Erythroblast (primary cell): ENCODE results near the gene GCN1.
"Not testable (repeated sequence)": the region's sequence is repeated elsewhere in the genome, so short reads cannot be mapped to it uniquely, and the experiment has no call there.

Experiments used
- DNase-seq, 2 experiments: peaks; one replicate each; lab custom pipeline; 2025; lab: John Stamatoyannopoulos, UW
- GATA1 ChIP-seq: IDR thresholded peaks from 2 replicates; pipeline ENCODE4 v1.6.1; 2011; ENCODE audit warnings: low read depth, mild to moderate bottlenecking, control low read depth, low read length, moderate library complexity
- POLR2A ChIP-seq: IDR thresholded peaks from 2 replicates; pipeline ENCODE4 v1.6.1; 2011; ENCODE audit warnings: mild to moderate bottlenecking, low read length

GCN1 gene

DNA sequence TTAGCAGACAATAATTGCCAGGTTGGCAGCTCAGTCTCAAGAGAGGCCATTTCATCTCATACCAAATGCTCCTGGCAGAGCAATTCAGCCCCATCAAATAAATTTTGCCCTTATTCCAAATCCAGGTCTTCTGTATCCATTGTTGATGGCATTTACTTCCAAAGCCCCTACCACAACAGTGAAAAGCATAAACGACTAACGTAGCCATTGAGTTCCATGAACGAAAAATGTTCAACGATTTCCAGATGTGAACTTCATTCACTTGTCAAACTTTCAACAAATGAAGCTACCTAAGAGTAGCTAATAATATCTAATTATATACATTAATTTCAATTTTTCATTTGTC lies 3.0 kb upstream of the GCN1 start:
- DNase-seq = no peak
- no peak for TF ChIP-seq GATA1
- no peak for TF ChIP-seq POLR2A

DNA sequence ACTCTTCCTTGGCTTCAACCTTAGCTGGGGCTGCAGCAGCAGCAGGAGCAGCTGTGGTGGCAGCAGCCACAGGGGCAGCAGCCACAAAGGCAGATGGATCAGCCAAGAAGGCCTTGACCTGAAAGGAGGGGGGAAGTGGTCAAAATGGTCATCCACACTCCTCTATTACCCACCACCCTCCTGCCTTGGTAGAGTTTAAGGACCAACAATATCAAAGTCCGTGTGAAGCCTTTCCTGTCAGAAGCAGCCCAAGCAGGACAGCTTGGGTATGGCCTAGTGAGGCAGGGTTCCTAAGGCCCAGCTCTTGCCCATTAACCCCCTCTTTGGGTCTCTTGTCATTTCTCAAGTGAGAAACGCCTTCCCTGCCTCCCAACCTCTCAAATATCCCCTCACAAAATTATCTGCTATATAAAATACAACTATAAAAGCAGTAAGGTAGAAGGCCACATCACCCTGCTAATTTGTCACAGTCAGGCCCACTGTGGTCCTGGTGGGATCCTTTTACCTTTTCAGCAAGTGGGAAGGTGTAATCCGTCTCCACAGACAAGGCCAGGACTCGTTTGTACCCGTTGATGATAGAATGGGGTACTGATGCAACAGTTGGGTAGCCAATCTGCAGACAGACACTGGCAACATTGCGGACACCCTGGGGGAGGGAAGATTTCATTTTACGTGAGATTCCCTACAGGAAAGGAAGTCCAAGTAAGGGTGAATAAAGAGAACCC lies 2.5 kb upstream of the GCN1 start:
- peak; percentile 15 to 28 for DNase-seq

DNA sequence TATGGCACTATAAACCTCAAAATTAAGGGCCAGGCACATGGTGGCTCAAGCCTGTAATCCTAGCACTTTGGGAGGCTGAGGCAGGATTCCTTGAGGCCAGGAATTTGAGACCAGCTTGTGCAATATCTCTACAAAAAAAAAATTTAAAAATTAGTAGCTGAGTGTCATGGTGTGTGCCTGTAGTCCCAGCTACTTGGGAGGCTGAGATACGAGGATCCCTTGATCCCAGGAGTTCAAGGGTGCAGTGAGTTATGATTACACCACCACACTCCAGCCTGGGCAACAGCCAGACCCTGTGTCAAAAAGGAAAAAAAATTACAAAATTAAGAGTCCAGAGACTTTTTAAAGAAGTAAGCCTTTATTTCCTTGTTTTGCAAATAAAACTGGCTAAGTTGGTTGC lies 1.8 kb upstream of the GCN1 start:
- TF ChIP-seq GATA1 = no peak
- TF ChIP-seq POLR2A = no peak
- no peak for DNase-seq

DNA sequence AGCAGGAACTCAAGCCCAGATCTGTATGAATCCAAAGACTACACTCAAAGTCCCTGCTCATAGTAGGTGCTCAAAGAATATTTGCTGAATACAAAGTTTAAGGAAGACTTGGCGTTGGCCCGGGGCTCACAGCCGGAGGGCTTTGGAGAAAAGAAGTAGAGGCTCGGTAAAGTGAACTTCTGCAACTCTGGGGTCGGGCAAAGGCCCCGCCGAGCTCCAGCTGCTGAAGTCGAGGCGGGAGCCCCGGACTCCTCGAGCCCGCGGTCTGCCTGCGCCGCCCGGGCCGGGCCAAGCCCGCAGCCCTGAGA lies 335 bp downstream of the GCN1 start:
- TF ChIP-seq POLR2A (no peak), GATA1 (no peak)
- peak; percentile 55 to 63 for DNase-seq

DNA sequence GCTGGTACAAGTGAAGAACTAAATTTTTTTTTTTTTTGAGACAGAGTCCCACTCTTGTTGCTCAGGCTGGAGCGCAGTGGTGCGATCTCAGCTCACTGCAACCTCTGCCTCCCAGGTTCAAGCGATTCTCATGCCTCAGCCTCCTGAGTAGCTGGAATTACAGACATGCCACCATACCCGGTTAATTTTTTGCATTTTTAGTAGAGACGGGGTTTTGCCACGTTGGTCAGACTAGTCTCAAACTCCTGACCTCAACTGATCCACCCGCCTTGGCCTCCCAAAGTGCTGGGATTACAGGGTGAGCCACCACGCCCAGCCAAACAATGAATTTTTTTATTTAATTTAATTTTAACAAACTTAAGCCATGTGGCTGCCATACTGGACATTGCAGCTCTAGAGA lies 1.2 kb downstream of the GCN1 start:
- not testable (repeated sequence) for DNase-seq

DNA sequence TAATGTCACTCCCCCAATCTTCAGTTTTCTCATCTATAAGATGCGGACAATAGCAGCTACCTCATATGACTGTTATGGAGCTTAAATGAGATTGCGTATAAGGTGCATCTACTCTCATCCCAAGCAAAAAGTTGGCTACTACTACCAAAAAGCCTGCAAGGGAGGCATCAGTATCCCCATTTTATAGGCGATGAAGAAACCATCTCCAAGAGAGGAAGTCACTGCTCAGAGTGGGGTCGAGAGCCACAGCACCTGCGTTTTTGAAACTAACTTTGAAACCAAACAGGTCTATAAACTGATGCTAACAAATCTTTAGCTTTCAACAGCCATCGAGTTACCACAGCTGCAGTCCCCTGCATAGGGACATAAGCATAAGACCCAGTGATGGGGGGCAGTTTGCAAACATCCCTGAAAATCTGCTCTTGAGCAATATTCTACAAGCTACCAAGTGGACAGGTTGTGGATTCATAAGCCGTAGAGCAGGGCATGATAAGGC lies 3.5 kb downstream of the GCN1 start:
- DNase-seq = peak in 1 of 2 experiments; percentile 15
- TF ChIP-seq POLR2A = no peak
- TF ChIP-seq GATA1 = no peak

DNA sequence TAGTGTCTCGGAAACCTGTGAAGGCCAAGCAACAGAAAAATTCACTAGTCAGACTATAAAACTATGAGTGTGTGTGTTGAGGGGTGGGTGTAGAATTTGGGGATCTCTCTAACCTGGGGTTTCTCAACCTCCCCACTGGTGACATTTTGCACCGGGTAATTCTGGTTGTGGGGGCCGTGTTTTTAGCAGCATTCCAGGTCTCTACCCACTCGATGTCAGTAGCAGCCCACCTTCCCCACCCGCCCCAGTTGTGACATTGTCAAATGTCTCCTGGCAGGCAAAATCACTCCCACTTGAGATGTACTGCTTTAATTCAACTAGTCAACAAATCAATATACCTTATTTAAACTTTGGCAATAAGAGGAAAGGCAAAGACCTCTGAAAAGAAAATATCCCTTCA lies 4.1 kb downstream of the GCN1 start:
- DNase-seq = no peak
- TF ChIP-seq GATA1 (no peak), POLR2A (no peak)

DNA sequence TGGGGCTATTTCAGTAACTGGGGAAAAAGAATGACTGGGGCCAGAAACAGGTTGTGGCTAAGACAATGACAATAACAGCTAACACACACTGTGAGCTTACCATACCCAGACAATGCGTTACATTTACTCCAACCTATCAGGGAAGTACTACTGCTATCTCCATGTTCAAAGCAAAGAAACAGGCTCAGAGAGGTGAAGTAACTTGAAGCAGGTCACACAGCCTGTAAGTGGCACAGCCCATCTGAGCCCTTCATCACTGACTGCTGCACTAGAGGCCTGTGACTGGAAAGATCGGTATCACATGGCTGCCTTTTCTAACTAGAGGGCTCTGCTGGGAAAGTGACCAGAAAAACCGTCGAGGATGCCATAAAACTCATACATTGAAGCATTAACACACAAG lies 7.9 kb downstream of the GCN1 start:
- TF ChIP-seq POLR2A = no peak
- TF ChIP-seq GATA1 = no peak
- no peak for DNase-seq

DNA sequence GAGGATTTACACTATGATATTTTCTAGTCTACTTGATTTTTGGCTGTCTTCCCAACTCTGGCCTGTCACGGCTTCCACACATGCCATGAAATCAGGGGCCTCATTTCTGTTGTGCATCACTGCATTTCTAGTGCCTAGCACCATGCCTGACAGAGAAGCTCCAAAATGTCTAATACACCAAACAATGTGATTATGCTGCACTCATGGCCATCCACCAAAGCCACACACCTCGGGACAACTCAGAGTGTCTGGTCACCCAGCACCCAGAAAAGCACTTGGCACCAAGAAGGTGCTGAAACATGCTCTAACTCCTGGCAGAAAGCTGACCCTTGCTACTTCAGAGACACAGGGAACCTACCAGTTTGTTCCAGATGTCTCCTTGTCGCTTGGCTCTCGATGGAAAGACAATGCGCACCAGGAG lies 11.3 kb downstream of the GCN1 start:
- TF ChIP-seq POLR2A = no peak
- no peak for TF ChIP-seq GATA1
- no peak for DNase-seq

DNA sequence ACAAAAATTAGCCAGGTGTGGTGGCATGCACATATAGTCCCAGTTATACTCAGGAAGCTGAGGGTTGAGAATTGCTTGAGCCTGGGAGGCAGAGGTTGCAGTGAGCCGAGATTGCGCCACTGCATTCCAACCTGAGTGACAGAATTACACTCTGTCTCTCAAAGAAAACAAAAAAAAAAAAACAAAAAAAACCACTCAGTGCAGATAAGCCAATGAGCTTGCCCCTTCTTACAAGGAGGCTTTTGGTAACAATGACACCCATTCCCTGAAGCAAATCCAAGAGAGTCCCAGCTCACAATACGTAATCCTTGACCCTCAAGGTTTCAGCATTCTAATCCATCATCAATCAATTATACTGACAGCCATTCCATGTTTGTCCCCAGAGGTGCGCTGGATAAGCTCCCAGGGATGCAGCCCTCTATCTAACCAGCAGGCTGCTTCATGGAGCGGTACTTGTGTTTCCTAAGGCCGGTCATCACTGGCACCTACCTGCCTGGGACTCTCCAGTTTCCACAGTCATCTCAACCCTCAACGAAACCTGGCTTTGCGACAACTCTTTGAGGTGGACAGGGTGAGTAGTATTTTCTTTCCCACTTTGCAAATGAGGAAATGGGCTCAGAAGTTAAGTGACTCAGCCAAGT lies 12.4 kb downstream of the GCN1 start:
- no peak for DNase-seq
- TF ChIP-seq POLR2A (no peak), GATA1 (no peak)

DNA sequence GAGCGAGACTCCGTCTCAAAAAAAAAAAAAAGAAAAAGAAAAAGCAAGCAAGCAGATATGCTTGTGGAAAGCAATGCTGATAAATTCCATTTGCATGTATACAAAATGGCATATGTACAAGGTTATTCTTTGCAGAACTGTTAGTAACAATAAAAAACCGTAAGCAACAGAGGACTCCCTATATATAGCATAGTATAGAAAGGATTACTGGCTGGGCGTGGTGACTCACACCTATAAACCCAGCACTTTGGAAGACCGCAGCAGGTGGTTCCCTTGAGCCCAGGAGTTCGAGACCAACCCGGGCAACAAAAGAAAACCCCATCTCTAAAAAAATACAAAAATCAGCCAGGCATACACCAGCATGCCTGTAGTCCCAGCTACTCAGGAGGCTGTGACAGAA lies 13.5 kb downstream of the GCN1 start:
- no peak for TF ChIP-seq GATA1
- no peak for TF ChIP-seq POLR2A
- DNase-seq = peak in 1 of 2 experiments; percentile 10

DNA sequence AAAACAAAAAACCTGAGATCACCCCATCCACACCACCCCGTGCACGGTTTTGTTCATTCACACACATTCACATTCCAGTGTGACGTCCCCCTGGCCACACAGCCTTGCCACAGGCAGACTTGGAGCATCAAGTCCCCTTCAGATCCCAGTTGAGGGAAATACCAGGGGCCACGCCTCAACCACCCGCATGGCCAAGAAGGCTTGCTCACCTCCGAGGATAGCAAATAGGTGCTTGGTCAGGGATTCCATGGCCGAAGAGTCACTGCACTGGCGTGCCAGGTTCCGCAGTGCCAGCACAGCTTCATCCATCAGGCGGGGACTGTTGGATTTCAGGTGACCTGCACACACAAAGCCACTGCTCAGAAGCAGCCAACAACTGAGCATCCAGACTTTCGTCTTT lies 19.0 kb downstream of the GCN1 start:
- no peak for DNase-seq
- TF ChIP-seq GATA1 (no peak), POLR2A (no peak)

DNA sequence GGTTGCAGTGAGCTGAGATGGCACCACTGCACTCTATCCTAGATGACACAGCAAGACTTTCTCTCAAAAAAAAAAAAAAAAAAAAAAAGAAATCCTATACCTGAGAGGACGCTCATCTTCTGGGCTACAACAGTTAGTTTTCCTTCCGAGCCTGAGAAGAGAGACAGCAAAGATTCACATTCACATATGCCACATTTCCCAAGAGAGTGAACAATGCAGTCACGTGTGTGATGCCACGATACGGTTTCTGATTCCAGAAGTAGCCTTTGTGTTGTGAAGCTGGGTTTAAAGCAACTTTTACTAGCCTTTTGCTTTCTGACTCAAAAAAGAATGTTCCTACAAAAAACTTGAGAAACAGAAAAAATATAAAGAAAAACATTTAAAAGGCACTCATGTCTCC lies 19.5 kb downstream of the GCN1 start:
- DNase-seq = no peak
- TF ChIP-seq POLR2A (no peak), GATA1 (no peak)

DNA sequence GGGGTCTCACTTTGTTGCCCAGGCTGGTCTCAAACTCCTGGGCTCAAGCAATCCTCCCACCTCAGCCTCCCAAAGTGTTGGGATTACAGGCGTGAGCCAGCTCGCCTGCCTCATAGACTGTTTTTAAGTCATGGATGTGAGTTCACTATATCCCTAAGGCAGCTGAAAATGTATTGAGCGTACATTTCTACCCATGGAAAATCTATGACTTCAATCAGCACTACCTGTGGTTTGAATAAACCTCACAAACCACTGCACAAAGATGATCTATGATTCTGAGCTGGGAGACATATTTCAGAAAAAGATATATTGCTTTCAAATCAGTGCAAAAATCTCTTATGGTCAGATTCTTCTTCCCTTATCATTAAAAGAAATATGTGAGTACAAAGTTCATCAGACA lies 22.5 kb downstream of the GCN1 start:
- no peak for TF ChIP-seq POLR2A
- no peak for TF ChIP-seq GATA1
- DNase-seq = no peak

DNA sequence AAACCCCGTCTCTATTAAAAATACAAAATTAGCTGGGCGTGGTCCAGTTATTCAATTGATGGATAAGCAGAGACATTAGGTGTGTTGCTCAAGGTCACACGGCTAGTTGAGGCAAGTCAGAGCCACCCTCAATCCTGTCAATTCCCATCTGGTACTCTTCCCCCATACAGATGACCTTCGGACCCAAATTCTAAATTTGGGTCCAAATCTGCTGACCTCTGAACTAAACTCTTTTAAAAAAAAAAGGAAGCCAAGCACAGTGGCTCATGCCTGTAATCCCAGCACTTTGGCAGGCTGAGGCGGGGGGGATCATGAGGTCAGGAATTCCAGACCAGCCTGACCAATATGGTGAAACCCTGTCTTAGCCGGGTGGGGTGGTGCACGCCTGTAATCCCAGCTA lies 23.9 kb downstream of the GCN1 start:
- DNase-seq = no peak
- TF ChIP-seq GATA1 (no peak), POLR2A (no peak)

DNA sequence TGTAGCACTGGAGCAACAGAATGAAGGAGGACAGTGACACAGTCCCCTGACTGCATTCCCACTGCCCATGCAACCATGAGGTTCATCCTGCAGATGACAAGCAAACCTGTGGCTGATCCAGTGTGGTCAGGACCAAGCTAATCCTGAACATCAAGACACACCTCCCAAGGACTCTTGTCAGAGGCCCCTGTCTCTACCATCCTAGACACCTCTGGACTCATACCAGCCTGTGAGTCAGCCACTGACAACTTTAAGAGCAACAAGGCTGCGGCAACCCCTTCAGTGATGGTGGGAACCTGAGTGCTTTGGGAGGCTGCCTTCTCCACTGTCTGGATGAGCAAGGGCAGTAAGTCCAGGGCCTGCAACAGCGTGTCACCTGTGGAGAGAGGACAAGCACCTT lies 24.6 kb downstream of the GCN1 start:
- TF ChIP-seq GATA1 = no peak
- no peak for TF ChIP-seq POLR2A
- no peak for DNase-seq
